B cell (primary cell): ENCODE measurements around the gene C1QBP. TPM values are rescaled to one million over a fixed set of nuclear protein-coding genes. Genes with fewer than 3 reads are reported as not detected.

Experiments used
- ATAC-seq: fragments of 200-7000 bp; cut with Tn5 transposase; one replicate; pipeline ENCODE4 v1.10.0; 2021; ENCODE audit warnings: low read depth, mild to moderate bottlenecking, moderate number of reproducible peaks, moderate library complexity
- CTCF ChIA-PET: fragments of 350-600 bp; sonication (Branson Sonifier 250); formaldehyde crosslinking; loops from one replicate; lab custom pipeline; 2021; ENCODE audit warnings: antibody characterized with exemption, inconsistent platforms; lab: Charles Lee
- POLR2A ChIA-PET: fragments of 350-600 bp; sonication (Branson Sonifier 250); formaldehyde crosslinking; loops from one replicate; lab custom pipeline; 2021; ENCODE audit warnings: antibody characterized with exemption; lab: Charles Lee
- DNase-seq: peaks from one replicate; pipeline ENCODE4 v3.0.0; 2013
- H2AFZ ChIP-seq: 2 replicates; pipeline ENCODE4 v1.6.1; 2012; ENCODE audit warnings: mild to moderate bottlenecking, low read depth, low read length; ENCODE audit not compliant: insufficient read depth, poor library complexity, severe bottlenecking
- H3K27ac ChIP-seq, 2 donors: 1 replicate in 1 of 2; 2 replicates in 1 of 2; pipeline ENCODE4 v1.5.1; 2012 to 2013; ENCODE audit warnings: low read length in 2 of 2, mild to moderate bottlenecking in 2 of 2, moderate library complexity in 1 of 2
- H3K27me3 ChIP-seq, 4 experiments: fragments of 200-600 bp in 1 of 4; sonication (generic) in 1 of 4; replicated peaks in 1 of 4; 1 replicate in 2 of 4; 2 replicates in 2 of 4; pipeline versions ENCODE4 v1.6.1 to v1.7.0; 2013 to 2016; ENCODE audit warnings: low read length in 3 of 4, mild to moderate bottlenecking in 2 of 4, mixed read lengths in 1 of 4, moderate library complexity in 1 of 4; ENCODE audit not compliant: insufficient read depth in 4 of 4, control insufficient read depth in 3 of 4; ENCODE audit errors: control extremely low read depth in 1 of 4
- H3K36me3 ChIP-seq, 2 experiments: replicated peaks in 1 of 2; 1 replicate in 1 of 2; 2 replicates in 1 of 2; pipeline versions ENCODE4 v1.6.1 to v1.7.1; 2013; ENCODE audit warnings: low read length in 1 of 2; ENCODE audit not compliant: insufficient read depth in 2 of 2, control insufficient read depth in 1 of 2; ENCODE audit errors: control extremely low read depth in 1 of 2, extremely low read depth in 1 of 2
- H3K4me1 ChIP-seq, 2 donors: fragments of 200-600 bp in 1 of 2; sonication (generic) in 1 of 2; 1 replicate in 1 of 2; 2 replicates in 1 of 2; pipeline versions ENCODE4 v1.5.1 to v1.6.1; 2013 to 2017; ENCODE audit warnings: low read length in 2 of 2; ENCODE audit not compliant: control insufficient read depth in 2 of 2, insufficient read depth in 2 of 2
- H3K4me2 ChIP-seq: replicated peaks from 2 replicates; pipeline ENCODE3; 2012; ENCODE audit warnings: mild to moderate bottlenecking, low read depth, low read length; ENCODE audit not compliant: poor library complexity, severe bottlenecking
- H3K4me3 ChIP-seq, 5 experiments: fragments of 200-600 bp in 1 of 5; sonication (generic) in 1 of 5; 1 replicate in 3 of 5; 2 replicates in 2 of 5; pipeline versions ENCODE4 v1.5.1 to v1.7.0; 2011 to 2016; ENCODE audit warnings: low read length in 4 of 5, mild to moderate bottlenecking in 4 of 5, low read depth in 2 of 5, control low read depth in 1 of 5, moderate library complexity in 1 of 5; ENCODE audit not compliant: insufficient read depth in 1 of 5; ENCODE audit errors: control extremely low read depth in 1 of 5, extremely low read depth in 1 of 5
- H3K79me2 ChIP-seq: fragments of 200-600 bp; sonication (generic); one replicate; pipeline ENCODE4 v1.6.0; 2016; ENCODE audit warnings: low read length; ENCODE audit not compliant: control insufficient read depth, insufficient read depth
- H3K9ac ChIP-seq: fragments of 200-600 bp; sonication (generic); 2 replicates; pipeline ENCODE4 v1.6.1; 2017; ENCODE audit warnings: mild to moderate bottlenecking, low read length, moderate library complexity
- H3K9me3 ChIP-seq, 3 donors: one replicate each; pipeline versions ENCODE4 v1.6.1 to v1.7.1; 2013; ENCODE audit warnings: low read length in 2 of 3; ENCODE audit not compliant: control insufficient read depth in 2 of 3, insufficient read depth in 1 of 3; ENCODE audit errors: control extremely low read depth in 1 of 3
- H4K20me1 ChIP-seq: 2 replicates; pipeline ENCODE4 v1.6.0; 2012; ENCODE audit warnings: mild to moderate bottlenecking, low read length; ENCODE audit not compliant: insufficient read depth, control insufficient read depth, poor library complexity, severe bottlenecking
- H3K27ac Mint-ChIP-seq: one replicate; pipeline ENCODE4 v1.8.0; 2021; ENCODE audit warnings: mixed read lengths
- H3K27me3 Mint-ChIP-seq: one replicate; pipeline ENCODE4 v1.8.0; 2021; ENCODE audit warnings: mixed read lengths
- H3K4me1 Mint-ChIP-seq: one replicate; pipeline ENCODE4 v1.8.0; 2021; ENCODE audit warnings: mixed read lengths
- H3K4me3 Mint-ChIP-seq: one replicate; pipeline ENCODE4 v1.8.0; 2021; ENCODE audit warnings: mixed read lengths
- H3K9me3 Mint-ChIP-seq: one replicate; pipeline ENCODE4 v1.8.0; 2022; ENCODE audit warnings: mixed read lengths; ENCODE audit not compliant: insufficient read depth
- CTCF ChIP-seq: fragments of 200-600 bp; IDR thresholded peaks from one replicate; pipeline ENCODE4 v1.8.0; 2022; ENCODE audit warnings: antibody characterized with exemption, mild to moderate bottlenecking
- EZH2 ChIP-seq: IDR thresholded peaks from 2 replicates; pipeline ENCODE4 v1.6.1; 2012; ENCODE audit warnings: borderline replicate concordance, low read depth, mild to moderate bottlenecking, moderate library complexity, low read length; ENCODE audit not compliant: insufficient read depth, poor library complexity, severe bottlenecking
- WGBS: methylation state at CpG from one replicate; pipeline ENCODE4 v1.1.5; 2013; ENCODE audit warnings: missing lambda C conversion rate; ENCODE audit not compliant: insufficient coverage; 5-methylcytosine and 5-hydroxymethylcytosine counted together
- intact Hi-C: fragments of 100-400 bp; cut with micrococcal nuclease; formaldehyde crosslinking; loops from one replicate; pipeline ENCODE4 v1.10.0; 2022
- polyA plus RNA-seq: library from polyadenylated mRNA; depleted of rRNA; stranded (reverse); fragments of >200 nt; gene quantifications from 2 replicates; pipeline ENCODE4 v1.2.3, GENCODE V29; 2012
- total RNA-seq, 2 donors: library from RNA; stranded (reverse); fragments of 120-200 nt in 1 of 2; gene quantifications; 1 replicate in 1 of 2; 2 replicates in 1 of 2; pipeline versions ENCODE4 v1.2.3 to v1.2.4, GENCODE V29; 2013 to 2022

Gene C1QBP
- total and polyA plus RNA-seq, 2 donors (not counting 1 experiment from before 2014, with no cell fraction given) = 60.3 to 62.2 TPM

GRCh38 chr17:5410594-5411272, 28.2 kb downstream of the C1QBP start:
- no peak overlapping the region for H2AFZ ChIP-seq
- peaks cover 96% of the 10 kb centered on the region for H3K79me2 ChIP-seq
- H3K9ac ChIP-seq = no peak overlapping the region
- peaks cover 36% of the 10 kb centered on the region for H3K4me1 Mint-ChIP-seq
- DNase-seq = no peak
- H3K4me1 ChIP-seq = peaks cover 0 to 3% of the 10 kb centered on the region in 2 donors
- no peak for ATAC-seq
- H3K9me3 ChIP-seq = no peaks in the 10 kb centered on the region
- H3K4me2 ChIP-seq = no peak overlapping the region
- no peaks in the 10 kb centered on the region for H3K27me3 ChIP-seq
- peaks cover 88% of the 10 kb centered on the region for H4K20me1 ChIP-seq
- 83% methylated on average over 7 of the region's 7 CpGs for WGBS
- no peak overlapping the region for H3K4me3 Mint-ChIP-seq
- POLR2A ChIA-PET = no interaction called here
- peak overlapping the region in 1 of 2 donors; percentile 32 for H3K27ac ChIP-seq
- no peaks in the 10 kb centered on the region for H3K27me3 Mint-ChIP-seq
- H3K27ac Mint-ChIP-seq = no peak overlapping the region
- intact Hi-C loops = loop anchor here (10.0 kb wide), 2 partner anchors 46 to 296 kb away; partner anchors contain the start of genes USP6 and ZNF232
- H3K9me3 Mint-ChIP-seq = no peaks in the 10 kb centered on the region
- TF ChIP-seq CTCF (no peak), EZH2 (no peak)
- peaks cover 43 to 94% of the 10 kb centered on the region in 2 experiments for H3K36me3 ChIP-seq
- H3K4me3 ChIP-seq = no peak overlapping the region
- CTCF ChIA-PET = interaction anchor here (0.6 to 0.8 kb wide), 2 partner anchors 185 to 213 kb away, joined by 3 to 4 read pairs; no protein-coding TSS in a partner anchor

- CTCF ChIA-PET = no interaction called here
- H3K9ac ChIP-seq = no peak overlapping the region
- intact Hi-C loops = no loop called here
- H3K79me2 ChIP-seq = peaks cover 94% of the 10 kb centered on the region
- Mint-ChIP-seq H3K4me3 (no peak overlapping the region), H3K9me3 (no peaks in the 10 kb centered on the region), H3K27ac (no peak overlapping the region), H3K4me1 (peaks cover 28% of the 10 kb centered on the region), H3K27me3 (no peaks in the 10 kb centered on the region)
- no peaks in the 10 kb centered on the region for H3K9me3 ChIP-seq
- POLR2A ChIA-PET = interaction anchor here (0.6 kb wide), 1 partner anchor 324 kb away, joined by 7 read pairs; no protein-coding TSS in a partner anchor
- no peak overlapping the region for H2AFZ ChIP-seq
- no peak overlapping the region for H3K27ac ChIP-seq
- peaks cover 46 to 94% of the 10 kb centered on the region in 2 experiments for H3K36me3 ChIP-seq
- WGBS = no CpG with 5 or more reads among the region's 5 CpGs
- no peaks in the 10 kb centered on the region for H3K27me3 ChIP-seq
- no peak for ATAC-seq
- no peak overlapping the region for H3K4me3 ChIP-seq
- no peak for TF ChIP-seq CTCF
- TF ChIP-seq EZH2 = no peak
- no peak overlapping the region for H3K4me2 ChIP-seq
- H4K20me1 ChIP-seq = peaks cover 82% of the 10 kb centered on the region
- DNase-seq = no peak
- peaks cover 0 to 3% of the 10 kb centered on the region in 2 donors for H3K4me1 ChIP-seq
These were observed 30.8 kb downstream of the C1QBP start for GRCh38 chr17:5408186-5408585.
